Measurements from ENCODE around the gene PPP1R37.

PPP1R37 gene, protein sequence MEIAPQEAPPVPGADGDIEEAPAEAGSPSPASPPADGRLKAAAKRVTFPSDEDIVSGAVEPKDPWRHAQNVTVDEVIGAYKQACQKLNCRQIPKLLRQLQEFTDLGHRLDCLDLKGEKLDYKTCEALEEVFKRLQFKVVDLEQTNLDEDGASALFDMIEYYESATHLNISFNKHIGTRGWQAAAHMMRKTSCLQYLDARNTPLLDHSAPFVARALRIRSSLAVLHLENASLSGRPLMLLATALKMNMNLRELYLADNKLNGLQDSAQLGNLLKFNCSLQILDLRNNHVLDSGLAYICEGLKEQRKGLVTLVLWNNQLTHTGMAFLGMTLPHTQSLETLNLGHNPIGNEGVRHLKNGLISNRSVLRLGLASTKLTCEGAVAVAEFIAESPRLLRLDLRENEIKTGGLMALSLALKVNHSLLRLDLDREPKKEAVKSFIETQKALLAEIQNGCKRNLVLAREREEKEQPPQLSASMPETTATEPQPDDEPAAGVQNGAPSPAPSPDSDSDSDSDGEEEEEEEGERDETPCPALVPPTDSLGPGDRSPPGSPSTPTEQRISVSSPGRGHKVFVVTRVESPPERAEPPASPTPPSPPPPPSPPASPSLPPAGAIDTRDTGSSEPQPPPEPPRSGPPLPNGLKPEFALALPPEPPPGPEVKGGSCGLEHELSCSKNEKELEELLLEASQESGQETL

DNA sequence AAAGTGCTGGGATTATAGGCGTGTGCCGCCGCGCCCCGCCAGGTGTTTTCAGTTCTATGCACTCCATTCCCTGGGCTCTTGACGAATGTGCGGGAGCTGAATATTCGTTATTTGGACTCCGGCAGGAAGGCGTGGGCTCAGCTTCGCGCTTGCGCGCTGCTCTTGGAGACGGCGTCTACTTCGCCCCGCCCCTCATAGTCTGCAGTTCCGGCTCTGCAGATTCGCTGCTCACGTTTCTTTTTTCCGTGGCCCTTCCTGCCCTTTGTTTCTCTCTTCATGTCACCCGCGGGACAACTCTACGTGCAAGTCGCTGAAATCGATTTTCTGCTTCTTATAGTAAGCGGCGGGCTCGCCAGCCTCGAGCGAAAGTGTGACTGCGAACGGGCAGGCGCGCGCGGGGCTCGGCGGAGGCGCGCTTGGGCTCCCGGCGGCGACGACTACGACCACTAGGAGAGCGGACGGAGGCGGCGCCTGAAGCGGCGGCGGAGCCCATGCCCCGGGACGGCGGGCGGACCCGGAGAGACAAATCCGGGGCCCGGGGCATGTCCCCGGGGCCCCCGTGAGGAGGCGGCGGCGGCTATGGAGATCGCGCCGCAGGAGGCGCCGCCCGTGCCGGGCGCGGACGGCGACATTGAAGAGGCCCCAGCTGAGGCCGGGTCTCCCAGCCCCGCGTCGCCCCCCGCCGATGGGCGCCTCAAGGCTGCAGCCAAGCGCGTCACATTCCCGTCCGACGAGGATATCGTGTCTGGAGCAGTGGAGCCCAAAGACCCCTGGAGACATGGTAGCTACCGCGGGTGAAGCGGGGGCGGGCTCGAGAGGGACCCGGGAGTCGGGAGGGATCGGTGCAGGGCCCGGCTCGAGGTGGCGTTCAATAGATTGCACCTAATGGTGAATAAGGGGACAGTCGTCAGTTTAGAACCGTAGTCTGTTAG is at the start of gene PPP1R37:
TSS of gene PPP1R37 (plus strand) at position 433 of the 932 bp plus-strand sequence. CDS start at position 580, 147 bp downstream.
- DNase-seq (ENCODE audit: low read depth in 1 of 2, low spot score in 1 of 2): peak; percentile 74 to 88

DNA sequence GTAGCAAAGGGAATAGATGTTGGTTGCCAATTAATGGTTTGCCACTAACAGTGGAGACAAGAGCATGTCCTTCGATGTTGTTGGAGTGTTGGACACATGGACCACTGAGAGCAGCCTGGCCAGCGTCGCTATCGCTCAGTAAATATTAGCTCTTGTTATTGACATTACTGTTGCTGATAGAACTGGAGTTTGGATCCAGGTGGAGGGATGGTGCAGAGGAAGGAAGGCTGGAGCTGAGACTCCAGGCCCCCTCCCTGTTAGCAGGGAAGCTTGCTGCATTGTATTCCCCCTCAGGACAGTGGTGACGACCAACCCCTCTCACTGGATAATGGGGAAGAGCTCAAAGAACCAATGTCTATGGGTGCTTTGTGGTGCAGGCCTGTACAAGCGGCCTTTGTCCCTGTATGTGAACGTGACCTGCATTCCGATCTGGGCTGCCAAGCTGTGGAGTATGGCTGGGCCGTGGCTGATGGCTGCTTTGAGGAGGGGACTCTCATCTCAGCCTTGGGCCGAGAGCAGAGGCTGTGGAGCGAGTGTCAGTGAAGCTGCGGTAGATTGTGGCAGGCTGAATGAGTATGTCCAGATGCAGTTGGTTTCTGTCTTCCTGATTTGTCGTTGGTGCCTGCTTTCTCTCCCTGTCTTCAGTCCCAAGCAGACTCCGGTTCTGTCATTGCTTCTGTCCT is 47.2 kb upstream of the PPP1R37 start:
- DNase-seq (ENCODE audit: low read depth in 1 of 2, low spot score in 1 of 2): no peak

DNA sequence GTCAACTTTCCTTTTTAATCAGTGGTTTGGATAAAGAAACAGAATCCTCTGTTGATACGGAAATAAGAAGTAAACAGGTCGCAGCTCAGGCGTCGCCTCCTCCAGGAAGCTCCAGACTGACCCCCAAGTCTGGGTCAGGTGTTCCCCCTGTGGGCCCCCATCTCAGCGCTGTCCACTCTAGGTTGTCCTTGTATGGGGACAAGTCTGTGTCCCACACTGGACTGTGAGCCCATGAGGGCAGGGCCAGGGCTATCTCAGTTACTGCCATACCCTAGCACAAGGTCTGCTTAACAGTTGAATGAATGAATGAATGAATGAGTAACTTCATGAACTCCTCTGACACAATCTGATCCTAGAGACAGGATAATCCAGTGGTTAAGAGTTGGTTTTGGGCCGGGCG is 46.6 kb upstream of the PPP1R37 start:
- no peak for DNase-seq (ENCODE audit: low read depth in 1 of 2, low spot score in 1 of 2)

- no peak for DNase-seq (ENCODE audit: low read depth in 1 of 2, low spot score in 1 of 2)
These were observed 45.7 kb upstream of the PPP1R37 start for GRCh38 chr19:45047188-45047797.

- no peak for DNase-seq (ENCODE audit: low read depth in 1 of 2, low spot score in 1 of 2)
These were observed 43.8 kb upstream of the PPP1R37 start for GRCh38 chr19:45049073-45049736.

DNA sequence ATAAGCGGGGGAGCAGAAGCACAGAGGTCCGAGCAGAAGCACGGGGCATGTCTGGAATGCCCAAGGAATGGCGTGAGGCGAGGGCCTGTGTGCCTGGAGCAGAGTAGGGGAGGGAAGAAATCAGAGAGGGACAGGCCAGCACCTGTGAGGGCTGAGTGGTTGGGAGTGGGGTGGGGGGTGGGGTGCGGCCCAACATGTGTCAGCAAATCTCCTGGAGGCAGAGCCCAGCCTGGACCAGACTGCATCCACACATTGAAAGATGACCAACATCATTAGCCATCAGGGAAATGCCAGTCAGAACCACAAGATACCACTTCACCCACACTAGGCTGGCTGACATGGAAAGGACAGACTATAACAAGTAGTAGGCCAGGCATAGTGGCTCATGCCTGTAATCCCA is 42.9 kb upstream of the PPP1R37 start:
- DNase-seq (ENCODE audit: low read depth in 1 of 2, low spot score in 1 of 2): no peak

DNA sequence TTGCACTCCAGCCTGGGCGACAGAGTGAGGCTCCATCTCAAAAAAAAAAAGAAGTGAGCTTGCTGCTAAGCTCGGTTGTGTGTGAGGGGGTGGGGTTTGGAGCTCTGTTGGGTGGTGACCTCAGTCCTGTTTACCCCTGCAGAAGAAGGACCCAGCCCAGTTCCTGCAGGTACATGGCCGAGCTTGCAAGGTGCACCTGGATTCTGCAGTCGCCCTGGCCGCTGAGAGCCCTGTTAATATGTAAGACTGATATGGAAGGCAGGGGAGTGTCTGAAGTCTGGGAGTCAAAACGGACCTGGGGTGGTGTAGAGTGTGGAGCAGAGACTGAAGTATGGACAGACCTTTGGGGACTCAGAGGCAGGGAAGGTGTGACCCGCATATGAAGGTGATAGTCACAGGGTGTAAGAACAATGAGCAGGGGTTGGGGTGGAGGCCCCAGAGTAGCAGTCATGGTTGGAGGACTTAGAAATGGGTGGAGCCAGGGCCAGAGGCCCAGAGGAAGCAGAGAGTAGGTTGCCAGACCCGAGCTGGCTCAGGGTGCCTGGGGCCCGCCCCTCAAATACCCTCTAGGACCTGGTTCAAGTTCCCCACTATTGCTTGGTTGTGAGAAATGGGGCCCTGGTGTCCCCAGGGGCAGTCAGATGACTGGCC is 40.9 kb upstream of the PPP1R37 start:
- no peak for DNase-seq (ENCODE audit: low read depth in 1 of 2, low spot score in 1 of 2)

GRCh38 chr19:45056831-45057230 is 36.1 kb upstream of the PPP1R37 start:
- no peak for DNase-seq (ENCODE audit: low read depth in 1 of 2, low spot score in 1 of 2)

GRCh38 chr19:45057444-45057843 is 35.5 kb upstream of the PPP1R37 start:
- DNase-seq (ENCODE audit: low read depth in 1 of 2, low spot score in 1 of 2): no peak

DNA sequence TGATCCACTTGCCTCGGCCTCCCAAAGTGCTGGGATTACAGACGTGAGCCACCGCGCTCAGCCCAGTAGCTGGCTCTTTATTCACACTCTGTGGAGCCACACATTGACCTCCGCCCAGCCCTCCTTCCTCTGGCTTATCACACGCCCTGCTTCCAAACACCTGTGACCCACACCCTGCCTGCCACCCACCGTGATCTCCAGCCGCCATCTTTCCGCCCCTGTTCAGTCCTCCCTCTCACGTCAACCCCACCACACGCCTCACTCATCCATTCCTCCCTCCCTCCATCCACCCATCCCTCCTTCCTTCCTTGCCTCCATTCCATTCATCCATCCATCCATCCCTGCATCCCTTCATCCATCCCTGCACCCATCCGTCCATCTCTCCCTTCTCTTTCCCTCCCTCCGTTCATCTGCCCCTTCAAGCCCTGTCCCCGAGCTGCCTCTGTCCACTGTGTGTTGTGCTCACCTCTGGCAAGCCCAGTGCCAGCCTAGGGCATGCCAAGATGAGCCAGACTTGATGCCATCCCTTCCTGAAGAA is 34.3 kb upstream of the PPP1R37 start:
- DNase-seq (ENCODE audit: low read depth in 1 of 2, low spot score in 1 of 2): no peak

DNA sequence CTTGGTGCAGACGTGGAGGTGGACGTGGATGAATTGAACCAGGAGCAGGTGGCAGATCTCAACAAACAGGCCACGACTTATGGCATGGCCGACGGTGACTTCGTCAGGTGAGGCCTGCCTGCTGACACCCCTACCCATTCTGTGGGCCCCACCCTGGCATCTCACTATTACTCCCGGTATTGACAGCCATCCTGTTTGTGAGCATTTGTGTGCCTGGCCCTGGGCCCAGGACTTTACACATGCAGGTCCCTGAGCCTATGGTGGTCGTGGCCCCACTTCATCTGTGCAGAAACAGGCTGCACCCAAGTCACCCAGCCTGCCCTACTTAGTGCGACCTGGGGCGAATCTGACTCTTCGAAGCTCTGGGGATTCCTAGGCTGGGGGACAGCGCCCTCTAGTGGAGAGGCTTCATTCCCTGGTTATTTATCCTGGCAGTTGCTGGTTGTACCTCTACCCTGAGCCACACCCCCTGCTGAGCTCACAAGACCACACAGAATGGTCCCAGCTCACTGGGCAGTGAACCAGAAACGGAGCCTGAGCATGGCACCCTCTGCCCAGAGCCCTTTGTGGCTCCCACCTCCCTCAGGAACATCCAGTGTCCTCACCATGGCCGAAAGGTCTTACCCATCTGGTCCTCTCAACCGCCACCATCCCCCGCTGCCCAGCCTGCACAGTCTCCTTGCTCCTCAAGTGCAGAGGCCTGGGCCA is 33.6 kb upstream of the PPP1R37 start:
- peak; percentile 71 to 80 for DNase-seq (ENCODE audit: low read depth in 1 of 2, low spot score in 1 of 2)

DNA sequence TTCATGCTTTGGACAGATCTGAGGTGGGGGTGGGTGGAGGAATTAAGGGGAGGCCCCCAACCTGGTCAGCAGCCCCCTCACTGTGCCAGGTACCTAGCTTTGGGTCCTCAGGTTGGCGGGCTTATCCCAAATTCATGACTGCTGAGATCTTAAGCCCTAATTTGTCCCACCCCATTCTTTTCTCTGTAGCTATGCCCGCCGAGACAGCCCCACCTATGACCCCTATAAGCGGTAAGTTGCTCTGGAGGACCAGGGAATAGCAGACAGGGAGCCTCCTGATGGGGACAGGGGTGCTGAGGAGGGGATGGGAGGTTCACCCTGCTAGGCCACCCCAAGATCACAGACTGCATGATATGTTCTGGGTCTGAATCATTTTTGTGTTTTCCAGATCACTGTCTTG is 31.0 kb upstream of the PPP1R37 start:
- DNase-seq (ENCODE audit: low read depth in 1 of 2, low spot score in 1 of 2): no peak

- no peak for DNase-seq (ENCODE audit: low read depth in 1 of 2, low spot score in 1 of 2)
These were observed 28.9 kb upstream of the PPP1R37 start for GRCh38 chr19:45063851-45064801.

- DNase-seq (ENCODE audit: low read depth in 1 of 2, low spot score in 1 of 2): no peak
These were observed 25.9 kb upstream of the PPP1R37 start for GRCh38 chr19:45066921-45067661.

DNA sequence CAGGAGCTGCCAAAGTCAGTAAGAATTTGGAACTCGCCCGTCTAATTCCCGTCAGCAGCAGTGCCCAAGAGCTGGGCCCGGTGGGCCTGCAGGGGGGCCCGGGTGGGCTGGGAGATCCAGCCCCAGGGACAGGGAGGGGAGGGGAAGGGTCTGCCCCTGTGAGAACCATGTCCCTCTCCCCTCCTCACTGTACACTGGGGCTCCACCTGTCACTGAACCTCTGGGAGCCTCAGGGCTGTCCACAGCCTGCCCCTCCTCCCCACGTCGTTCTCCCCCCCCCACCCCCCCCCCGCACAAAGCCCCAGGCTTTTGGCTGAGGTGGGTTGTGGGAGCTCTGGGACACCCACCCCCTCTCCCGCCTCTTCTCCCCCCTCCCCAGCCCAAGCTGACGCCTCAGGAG is 24.9 kb upstream of the PPP1R37 start:
- DNase-seq (ENCODE audit: low read depth in 1 of 2, low spot score in 1 of 2): no peak

DNA sequence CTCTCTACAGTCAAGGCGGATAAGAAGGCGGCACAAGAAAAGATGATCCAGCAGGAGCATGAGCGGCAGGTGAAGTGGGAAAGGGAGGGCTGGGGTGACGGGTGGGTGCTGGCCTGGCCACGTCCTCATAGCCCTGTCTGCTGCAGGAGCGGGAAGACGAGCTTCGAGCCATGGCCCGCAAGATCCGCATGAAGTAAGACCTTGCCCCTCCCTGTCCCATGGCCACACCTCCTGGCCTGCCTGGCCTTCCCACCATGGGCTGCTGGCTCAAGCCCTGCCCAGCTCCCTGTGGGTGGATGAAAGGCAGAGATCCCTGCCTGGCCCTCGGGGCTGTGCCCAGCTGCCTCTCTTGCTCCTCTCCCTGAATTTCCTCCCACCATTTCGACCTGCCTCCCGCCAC is 23.9 kb upstream of the PPP1R37 start:
- DNase-seq (ENCODE audit: low read depth in 1 of 2, low spot score in 1 of 2): no peak

DNA sequence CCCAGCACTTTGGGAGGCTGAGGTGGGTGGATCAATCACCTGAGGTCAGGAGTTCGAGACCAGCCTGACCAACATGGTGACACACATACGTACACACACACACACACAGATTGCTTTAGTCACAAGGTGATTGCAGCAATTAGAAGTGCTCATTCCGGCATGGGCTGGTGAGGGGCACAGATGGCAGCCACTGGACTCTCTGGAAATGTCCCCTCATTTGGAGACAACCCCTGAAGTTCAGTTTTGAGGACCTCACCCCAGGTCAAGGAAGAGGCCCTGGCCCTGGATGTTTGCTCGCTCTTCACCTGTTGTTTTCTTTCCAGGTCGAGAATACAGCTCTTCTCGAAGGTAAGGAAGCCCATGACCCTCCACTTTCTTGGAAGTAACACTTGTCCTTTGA is 22.8 kb upstream of the PPP1R37 start:
- no peak for DNase-seq (ENCODE audit: low read depth in 1 of 2, low spot score in 1 of 2)
